NCI-H226 (cell line): ENCODE results near the gene PLXNA2.

Source experiments
- DNase-seq: peaks from one replicate; pipeline ENCODE4 v3.0.0-alpha.2; 2015

PLXNA2 gene, protein sequence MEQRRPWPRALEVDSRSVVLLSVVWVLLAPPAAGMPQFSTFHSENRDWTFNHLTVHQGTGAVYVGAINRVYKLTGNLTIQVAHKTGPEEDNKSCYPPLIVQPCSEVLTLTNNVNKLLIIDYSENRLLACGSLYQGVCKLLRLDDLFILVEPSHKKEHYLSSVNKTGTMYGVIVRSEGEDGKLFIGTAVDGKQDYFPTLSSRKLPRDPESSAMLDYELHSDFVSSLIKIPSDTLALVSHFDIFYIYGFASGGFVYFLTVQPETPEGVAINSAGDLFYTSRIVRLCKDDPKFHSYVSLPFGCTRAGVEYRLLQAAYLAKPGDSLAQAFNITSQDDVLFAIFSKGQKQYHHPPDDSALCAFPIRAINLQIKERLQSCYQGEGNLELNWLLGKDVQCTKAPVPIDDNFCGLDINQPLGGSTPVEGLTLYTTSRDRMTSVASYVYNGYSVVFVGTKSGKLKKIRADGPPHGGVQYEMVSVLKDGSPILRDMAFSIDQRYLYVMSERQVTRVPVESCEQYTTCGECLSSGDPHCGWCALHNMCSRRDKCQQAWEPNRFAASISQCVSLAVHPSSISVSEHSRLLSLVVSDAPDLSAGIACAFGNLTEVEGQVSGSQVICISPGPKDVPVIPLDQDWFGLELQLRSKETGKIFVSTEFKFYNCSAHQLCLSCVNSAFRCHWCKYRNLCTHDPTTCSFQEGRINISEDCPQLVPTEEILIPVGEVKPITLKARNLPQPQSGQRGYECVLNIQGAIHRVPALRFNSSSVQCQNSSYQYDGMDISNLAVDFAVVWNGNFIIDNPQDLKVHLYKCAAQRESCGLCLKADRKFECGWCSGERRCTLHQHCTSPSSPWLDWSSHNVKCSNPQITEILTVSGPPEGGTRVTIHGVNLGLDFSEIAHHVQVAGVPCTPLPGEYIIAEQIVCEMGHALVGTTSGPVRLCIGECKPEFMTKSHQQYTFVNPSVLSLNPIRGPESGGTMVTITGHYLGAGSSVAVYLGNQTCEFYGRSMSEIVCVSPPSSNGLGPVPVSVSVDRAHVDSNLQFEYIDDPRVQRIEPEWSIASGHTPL (N-terminal part only)

DNA sequence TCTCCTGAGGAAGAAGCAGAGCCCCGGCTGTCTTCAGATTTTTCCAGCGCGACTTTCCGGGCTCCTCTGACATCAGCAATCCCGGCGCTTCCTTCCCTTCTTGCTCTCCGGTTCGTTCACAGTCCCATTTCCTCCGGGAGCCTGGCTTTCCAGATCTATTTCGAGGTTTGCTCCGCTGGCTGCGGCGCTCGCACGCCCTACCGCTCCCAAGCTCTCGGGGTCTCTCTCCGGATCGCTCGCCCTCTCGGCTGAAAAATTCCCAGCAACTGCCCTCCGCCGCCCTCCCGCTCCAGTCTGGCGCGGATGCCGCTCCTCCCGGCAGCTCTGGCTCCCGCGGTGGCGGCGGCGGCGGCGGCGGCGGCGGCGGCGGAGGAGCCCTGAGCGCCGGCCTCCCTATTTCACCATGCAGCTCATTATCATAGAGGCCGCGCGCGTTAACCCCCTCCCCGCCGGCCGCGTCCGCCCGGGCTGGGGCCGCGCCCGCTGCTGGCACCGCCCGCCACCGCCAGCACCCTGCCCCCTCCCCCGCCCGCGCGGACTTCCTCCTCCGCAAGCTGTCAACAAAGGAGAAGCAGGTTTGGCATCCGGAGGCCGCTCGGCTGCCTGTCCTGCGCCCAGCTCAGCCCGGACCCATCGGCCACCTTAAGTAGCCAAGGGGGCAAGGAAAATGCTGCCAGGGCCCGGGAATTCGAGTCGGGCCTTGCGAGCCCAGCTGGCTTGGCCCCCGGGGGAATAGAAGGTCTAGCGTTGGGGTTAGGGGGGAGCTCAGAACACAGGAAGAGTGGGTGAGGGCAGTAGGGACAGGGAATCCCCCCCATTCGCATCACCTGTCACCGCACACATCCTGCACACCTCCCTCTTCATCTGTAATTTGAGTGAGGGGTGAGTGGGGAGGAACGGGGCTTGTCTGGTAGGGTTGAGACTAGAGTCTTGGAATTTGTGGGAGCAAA is at the start of gene PLXNA2:
Gene PLXNA2 (minus strand): TSS at position 418 of the 950 bp plus-strand sequence. CDS start 26,462 bp downstream, outside the sequence.
- DNase-seq = peak; percentile 74

DNA sequence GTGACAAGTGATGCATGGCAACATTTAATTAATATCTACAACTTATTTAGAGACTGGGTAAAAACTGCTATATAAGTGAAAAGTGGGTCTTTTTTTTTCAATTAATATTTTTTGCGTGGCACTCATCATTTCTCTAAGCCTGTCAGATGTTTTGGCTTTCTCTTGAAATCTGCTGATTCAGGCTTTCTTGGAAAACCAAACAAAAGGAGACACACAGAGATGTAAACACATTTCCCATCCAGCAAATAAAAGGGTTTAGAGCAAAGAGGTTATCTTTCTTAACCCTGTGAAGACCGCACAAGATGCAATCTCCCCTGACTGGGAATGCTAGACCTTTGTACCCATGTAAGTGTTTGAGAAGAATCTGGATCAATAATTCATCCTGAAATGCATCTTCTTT is 48.7 kb upstream of the PLXNA2 start:
- DNase-seq = no peak

- DNase-seq = no peak
Measured at GRCh38 chr1:208291923-208292711, 47.9 kb upstream of the PLXNA2 start.

DNA sequence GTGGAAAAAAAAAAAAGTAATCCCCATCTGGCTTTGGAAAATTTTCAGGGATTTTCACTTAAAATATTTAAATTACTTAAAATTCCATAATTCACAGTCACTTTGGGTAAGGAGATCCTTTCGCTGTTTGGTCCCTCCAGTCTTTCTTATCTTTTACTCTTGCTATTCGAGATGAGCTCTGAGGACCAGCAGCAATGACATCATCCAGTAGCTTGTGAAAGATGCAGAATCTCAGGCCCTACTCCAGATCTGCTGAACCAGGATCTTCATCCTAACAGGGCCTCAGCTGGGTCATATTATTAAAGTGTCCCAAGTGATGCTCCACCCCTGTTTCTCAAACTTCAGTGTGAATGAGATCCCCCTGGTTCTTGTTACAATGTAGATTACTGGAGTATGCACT is 46.9 kb upstream of the PLXNA2 start:
- no peak for DNase-seq

GRCh38 chr1:208289716-208290115 is 45.5 kb upstream of the PLXNA2 start:
- DNase-seq = no peak

DNA sequence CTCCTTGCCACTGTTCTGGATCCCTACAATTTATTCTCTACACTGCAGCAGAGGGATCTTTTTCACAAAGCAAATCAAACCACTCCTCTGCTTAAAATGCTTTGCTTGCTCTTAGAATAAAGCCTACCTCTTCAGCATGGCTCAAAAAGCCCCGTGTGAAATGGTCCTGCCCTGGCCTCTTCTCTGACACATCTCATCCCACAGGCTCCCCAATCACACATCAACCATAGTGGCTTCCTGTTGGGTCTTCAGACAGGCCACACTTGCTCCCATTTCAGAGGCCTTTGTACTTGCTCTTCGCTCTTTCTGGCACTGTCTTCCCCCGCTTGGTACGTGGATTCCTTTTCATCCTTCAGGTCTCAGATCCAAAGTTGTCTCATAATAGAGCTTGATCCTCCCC is 44.3 kb upstream of the PLXNA2 start:
- no peak for DNase-seq

- no peak for DNase-seq
Measured at GRCh38 chr1:208280681-208281450, 36.7 kb upstream of the PLXNA2 start.

GRCh38 chr1:208279826-208280588 is 35.8 kb upstream of the PLXNA2 start:
- no peak for DNase-seq

- no peak for DNase-seq
Measured at GRCh38 chr1:208278638-208279037, 34.5 kb upstream of the PLXNA2 start.

- DNase-seq = no peak
Measured at GRCh38 chr1:208276757-208277435, 32.7 kb upstream of the PLXNA2 start.

DNA sequence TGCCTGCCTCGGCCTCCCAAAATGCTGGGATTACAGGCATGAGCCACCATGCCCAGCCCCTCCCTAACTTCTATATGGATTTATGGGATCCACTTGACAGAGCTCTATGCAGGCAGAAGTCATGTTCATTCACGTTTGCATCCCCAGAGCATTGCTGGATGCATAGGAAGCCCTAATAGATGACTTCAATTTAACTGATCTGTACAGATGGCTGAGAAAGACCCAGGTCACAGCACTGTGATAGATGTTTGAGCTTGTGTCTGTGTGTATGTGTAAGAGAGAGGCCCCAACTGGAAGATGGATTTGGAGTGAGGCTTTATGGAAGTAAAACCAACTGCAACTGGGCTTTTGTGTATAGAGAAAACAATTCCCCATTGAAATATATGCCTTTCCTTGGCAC is 30.9 kb upstream of the PLXNA2 start:
- DNase-seq = no peak

GRCh38 chr1:208273386-208274017 is 29.3 kb upstream of the PLXNA2 start:
- DNase-seq = no peak

DNA sequence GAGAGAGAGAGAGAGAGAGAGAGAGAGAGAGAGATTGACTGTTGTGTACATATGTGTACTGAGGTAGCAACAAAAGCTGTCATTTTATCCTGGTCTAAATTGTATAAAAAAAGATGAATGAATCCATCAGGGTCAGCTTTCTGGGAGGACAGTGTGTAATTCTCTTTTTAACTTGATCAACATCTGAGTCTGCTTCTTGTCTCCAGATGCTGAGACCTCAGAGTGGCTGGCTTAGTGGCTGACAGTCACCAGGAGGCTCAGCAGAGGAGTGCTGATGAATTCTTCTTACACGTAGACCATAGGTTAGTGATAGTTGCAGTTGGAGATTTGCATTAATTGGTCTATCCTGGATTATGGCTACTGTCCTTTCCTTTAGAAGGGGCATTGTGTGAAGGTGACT is 28.5 kb upstream of the PLXNA2 start:
- no peak for DNase-seq

DNA sequence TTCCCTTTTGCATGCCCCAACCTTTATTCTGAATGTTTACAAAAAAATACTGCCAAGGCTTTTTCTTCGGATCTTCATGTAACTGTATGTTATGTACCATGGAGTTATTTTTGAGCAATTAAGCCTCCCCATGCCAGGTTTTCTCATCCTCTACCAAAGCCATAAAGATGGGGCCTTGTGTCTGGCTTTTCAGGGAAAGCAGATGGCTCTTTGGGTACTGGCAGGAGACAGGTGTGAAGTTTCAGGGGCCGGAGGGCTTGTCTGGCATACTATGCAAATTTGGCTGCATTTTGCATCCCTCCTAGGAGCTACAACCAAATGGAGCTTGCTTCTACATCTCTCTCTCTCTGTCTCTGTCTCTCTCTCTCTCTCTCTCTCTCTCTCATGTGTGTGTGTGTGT is 28.1 kb upstream of the PLXNA2 start:
- DNase-seq = no peak

DNA sequence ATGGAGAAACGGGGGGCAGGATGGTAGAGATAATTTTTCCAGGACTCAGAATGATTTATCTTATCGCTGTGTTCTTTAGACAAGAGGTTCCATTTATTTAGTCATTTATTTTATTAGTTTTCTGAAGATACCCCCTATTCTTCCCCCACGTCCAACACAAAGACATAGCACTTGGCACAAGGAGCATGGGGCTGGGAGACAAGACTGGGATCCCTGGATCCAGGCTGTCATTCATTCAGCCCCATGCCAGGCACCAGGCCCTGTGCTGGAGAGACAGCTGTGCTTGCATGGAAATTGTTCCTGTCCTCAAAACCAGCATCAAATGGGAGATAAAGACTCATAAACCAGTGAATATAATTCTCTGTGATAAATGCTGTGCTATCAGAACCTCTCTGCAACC is 27.1 kb upstream of the PLXNA2 start:
- DNase-seq = no peak

DNA sequence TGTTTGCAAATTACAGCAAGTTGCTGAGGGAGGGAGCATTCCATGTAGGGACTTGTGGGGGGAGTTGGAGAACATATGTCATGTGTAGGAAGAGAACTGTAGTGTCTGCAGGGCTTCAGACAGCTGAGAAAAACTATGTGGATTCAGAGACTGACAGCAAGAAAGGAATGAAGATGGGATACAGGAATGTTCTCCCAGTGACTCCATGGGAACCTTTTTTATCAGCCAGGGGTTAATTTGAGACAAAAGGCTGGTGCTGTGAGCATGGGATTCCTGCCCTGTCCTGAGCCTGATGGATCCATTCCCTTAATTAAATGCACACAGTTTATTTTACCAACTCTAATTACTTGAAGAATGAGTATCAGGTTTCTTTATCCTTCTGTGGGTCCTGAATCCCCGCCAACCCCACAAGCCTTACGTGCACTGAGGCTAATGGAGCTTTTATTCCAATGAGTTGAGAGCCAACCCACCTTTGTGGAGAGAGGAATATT is 26.5 kb upstream of the PLXNA2 start:
- no peak for DNase-seq

GRCh38 chr1:208269338-208269666 is 25.1 kb upstream of the PLXNA2 start:
- DNase-seq = no peak

DNA sequence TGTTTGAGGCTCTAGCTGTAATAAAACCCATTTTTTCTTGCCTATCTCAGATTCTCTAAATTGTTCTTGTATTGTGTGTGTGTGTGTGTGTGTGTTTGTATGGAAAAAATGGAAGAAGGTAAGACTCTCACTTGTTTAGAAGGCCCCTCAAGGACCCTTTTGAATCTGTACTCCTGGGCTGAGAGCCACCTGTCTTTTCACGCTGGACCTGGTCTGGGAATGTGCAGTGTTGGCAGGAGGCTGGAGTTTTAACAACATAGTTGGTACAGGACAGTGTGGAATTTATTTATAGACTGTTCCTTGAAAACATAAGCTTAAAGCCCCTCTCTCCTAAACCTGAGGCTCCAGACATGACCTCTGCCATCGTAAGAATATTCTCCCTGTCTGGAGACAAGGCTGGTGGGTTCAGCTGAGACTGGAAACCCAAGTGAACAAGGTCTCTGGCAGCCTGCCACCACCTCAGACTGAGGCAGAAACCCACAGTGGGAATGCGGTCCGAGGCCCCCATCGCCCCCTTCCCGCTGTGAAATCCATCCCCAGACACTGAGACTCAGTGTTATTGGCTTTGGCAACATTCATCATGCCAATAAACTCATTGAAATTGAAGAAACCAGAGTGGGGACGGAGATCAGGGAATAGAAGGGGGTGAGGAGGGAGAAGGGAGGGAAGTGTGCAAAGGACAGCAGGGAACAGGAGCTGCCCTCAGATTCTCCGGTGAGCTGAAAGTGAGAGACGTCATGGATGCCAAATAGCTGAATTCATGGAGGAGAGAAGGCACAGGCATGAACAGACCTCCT is 24.6 kb upstream of the PLXNA2 start:
- no peak for DNase-seq
